ENCODE data around the gene FOXI1.
"Not testable (repeated sequence)": the region's sequence is repeated elsewhere in the genome, so short reads cannot be mapped to it uniquely, and the experiment has no call there.

FOXI1 gene

DNA sequence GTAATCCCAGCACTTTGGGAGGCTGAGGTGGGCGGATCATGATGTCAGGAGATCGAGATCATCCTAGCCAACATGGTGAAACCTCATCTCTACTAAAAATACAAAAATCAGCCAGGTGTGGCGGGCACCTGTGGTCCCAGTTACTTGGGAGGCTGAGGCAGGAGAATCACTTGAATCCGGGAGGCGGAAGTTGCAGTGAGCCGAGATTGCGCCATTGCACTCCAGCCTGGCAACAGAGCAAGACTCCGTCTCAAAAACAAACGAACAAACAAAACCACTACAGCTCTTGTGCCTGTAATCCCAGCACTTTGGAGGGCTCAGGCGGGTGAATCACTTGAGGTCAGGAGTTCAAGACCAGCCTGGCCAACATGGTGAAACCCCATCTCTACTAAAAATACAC is 11.4 kb upstream of the FOXI1 start:
- not testable (repeated sequence) for DNase-seq

DNA sequence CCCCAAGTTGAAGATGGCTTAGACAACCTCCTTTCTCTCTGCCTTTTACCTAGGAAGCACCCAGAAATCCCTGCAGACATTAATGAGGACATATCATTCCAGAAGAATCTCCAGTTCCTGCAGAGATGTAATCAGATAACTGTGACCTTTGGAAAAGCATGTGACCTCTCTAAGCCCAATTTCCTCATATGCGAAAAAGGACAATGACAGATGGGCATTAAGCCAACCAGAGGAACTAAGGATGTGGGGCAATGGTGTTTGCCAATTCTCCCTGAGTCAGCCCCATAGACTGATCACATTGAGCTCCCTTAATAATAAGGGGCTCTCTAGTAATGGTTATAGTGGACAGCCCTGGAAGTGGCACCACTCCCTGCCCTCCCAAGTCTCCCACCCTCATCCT is 10.1 kb upstream of the FOXI1 start:
- DNase-seq, result no peak

DNA sequence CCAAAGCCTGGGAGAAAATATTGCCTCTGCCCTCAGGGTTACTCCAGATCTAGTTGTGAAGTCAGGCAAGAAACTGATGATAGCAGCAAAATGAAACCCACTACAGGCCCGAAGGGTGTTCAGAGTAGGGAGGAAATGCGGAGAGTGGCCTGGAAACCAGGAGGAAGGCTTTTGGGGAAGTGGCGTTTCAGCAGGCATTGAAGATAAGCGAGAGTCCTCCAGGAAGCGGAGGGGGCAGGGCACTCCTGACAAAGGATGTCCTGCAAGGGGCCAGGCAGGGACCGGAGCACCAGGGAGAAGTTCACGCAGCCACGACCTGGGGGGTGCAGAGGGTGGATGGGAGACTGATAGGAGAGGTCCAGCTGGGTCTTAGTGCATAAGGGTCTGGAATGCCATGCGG is 7.8 kb upstream of the FOXI1 start:
- no peak for DNase-seq

DNA sequence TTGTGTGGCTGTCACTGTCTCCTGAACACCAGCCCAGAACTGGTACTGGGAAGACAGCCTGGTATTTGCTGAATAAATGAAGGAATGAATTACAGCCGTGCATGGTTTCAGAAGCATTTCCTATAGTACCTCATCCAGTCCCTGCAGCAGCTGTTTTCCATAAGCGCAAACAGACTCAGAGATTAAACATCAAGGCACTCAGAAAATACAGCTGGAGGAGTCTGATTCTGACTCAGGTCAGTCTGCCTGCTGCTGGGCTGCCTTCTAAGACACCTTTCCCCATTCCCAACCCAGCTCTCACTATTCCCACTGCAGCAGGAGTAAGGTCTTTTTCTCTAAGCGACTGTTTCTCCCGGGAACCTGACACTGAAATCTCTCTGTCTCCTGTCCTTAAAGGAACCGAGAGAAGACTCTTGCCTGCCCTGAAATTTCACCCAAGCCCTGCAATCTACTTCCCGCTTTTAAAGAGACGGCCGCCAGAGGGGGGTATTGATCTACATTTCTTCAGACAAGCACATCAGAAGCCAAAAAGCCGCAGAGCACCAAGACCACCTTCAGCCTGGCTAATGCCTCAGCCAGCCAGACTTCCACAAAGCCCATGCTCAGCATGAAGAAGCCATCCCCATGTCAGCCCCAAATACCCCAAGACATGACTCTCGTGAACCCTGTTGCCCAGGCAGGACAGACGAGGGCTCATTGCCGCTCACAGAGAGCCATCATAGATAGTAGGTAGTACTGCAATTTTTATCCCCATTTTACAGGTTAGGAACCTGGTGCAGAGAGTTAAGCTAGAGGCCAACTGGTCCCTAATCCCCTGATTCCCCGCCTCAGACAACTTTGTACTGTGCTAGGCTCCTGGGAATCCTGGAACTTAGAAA is 5.4 kb upstream of the FOXI1 start:
- DNase-seq, result peak; percentile 72

DNA sequence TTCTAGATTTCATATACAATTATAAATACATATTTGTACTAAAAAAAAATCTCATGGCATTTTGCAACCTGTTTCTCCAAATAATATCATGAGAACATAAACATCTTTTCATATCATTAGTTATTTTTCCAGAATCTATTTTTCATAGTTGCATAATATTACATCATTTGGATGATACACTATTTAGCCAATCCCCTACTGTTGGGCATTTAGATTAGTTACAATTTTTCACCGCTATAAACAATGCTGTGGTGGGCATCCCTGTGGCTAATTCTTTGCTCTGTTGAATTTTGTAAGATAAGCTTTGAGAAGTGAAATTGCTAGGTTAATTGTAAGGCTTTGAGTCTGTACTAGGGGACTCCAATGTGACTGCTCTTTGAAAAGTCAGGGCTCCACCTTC is 2.2 kb upstream of the FOXI1 start:
- no peak for DNase-seq

DNA sequence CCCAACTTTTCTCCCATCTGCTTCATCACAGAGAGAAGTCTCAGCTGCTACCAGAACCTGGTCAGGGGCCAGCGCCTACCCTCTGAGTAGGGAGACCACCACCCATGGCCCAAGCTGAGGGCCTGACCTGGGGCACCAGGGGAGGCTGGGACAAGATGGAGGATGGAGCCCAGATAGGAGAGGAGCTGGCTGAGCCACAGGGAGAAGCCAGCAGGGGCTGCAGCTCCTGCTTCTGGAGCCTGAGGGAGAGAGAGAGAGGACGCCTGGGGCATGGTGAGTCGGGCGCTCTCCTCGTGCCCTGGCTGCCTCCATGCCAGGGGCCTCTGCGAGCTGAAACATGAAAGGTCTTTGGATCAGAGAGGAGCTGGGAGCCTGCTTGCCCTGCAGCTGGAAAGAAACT is 1.4 kb upstream of the FOXI1 start:
- DNase-seq, result no peak

DNA sequence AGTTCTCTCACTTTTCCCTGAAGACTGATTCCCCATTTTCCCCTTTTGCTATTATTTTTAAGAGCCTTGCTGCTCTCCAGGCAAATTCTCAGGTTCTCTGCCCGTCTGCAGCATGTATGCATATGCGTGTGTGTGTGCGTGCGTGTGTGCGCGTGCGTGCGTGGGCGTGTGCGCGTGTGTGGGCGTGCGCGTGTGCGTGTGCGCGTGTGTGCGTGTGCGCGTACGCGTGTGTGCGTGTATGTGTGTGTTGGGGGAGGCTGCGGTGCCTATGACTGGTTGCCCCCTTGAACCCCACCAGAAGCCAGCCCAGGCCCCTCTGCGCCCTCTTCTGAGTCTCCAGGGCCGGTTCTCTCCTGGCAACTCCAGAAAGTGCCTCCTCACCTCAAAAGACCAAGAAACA is 987 bp upstream of the FOXI1 start:
- no peak for DNase-seq

DNA sequence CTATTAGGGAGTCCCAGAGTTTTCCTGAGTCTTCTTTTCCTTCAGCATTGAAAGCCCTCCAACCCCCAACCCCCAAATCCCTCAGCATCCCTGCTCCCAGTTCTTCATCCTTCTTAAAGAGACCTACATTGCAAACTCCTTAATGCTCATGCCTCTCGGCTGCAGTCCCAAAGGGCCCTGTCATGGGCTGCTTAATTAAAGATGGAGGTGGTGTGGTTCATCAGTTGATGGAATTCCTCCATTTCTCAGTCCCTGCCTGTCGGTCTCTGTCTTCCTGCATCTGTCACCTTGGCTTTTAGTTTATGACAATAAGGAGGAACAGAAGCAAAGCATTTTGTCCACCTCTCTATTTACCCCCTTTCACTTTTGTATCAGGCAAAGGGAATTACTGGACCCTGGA is 2.0 kb downstream of the FOXI1 start:
- DNase-seq, result no peak

DNA sequence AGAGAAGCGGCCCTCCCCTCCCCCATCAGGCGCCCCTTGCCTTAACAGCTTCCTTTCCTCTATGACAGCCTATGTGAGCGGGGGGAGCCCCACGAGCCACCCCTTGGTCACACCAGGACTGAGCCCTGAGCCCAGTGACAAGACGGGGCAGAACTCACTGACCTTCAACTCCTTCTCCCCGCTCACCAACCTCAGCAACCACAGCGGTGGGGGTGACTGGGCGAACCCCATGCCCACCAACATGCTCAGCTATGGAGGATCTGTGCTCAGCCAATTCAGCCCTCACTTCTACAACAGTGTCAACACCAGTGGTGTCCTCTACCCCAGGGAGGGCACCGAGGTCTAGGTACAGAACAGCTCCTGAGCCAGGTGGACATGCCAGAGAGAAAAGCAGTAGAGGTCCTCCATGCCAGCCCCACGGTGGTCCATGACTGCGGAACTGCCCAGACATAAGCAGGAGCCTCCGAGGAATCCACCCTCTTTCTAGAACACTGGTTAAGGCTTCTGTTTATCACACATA is 2.6 kb downstream of the FOXI1 start:
- no peak for DNase-seq

DNA sequence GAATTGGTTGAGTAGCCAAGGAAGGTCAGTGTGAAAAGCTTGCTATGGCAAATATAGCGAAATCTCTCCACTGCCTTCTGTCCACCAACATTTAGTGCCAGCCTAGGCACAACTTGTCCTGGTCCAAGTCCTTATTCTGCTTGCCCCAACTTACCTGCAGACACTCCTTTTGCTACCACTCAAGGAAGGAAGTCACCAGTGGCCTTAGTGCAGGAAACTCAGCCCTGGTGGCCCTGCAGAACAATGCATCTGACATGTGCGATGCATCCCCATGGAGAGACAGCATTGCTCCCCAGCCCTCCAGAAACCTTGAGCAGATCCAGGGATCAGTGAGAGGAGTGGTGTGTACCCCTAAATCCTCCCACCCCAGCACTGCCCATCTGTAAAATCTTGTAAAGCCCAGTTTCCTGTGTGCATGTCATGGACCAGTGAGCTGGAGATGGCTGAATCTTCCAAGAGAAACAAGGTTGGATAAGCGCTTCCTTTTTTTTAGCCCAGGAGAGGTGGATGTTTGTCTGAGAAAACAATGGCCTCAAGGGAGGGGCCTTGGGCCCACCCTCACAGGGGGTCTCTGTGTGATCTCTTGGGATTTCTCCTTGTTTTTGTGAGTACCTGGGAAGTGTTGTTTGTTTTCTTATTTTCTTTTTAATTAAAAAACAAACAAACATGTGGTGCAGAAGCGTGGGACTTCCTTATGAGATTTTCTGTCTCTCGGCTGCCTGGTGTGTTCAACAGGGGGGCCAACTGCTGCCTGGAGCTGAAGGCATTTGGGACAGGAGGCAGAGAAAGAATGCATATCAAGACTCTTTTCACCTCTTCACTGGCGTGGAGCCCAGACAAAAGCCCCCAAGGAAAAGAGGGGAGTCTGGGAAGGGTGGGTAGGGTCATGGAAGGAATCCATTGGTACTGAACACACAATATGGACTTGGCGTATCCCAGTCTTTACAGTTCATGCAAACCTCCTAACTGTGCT is 3.6 kb downstream of the FOXI1 start:
- DNase-seq, result no peak

DNA sequence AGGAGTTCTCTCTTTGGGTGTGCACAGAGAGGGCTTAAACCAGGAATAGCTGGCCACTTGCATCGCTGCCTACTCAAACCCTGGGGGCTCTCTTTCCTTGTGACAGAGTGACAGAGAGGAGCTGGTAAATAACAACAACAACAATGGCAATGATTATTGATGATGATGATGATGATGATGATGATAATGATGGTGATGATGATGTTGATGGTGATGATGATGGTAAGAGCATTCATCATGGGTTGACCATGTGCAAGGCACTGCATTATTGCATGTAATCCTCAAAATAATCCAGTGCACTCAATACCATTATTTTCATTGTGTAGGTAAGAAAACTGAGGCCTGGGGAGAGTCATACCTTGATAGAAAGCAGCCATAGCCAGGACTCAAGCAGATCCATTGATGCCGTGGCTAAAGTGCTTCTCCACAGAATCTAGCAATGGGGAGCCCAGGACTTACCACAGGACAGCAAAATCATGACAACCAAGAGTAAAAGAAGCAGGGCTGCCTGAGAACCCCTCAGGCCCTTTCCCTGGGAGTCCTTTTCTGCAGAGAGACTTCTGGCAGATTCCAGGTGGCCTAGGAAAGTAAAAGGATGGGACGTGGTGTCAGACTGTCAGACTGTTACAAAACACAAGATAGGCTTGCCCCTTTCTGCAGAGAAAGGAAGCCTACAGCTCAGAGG is 4.8 kb downstream of the FOXI1 start:
- no peak for DNase-seq

DNA sequence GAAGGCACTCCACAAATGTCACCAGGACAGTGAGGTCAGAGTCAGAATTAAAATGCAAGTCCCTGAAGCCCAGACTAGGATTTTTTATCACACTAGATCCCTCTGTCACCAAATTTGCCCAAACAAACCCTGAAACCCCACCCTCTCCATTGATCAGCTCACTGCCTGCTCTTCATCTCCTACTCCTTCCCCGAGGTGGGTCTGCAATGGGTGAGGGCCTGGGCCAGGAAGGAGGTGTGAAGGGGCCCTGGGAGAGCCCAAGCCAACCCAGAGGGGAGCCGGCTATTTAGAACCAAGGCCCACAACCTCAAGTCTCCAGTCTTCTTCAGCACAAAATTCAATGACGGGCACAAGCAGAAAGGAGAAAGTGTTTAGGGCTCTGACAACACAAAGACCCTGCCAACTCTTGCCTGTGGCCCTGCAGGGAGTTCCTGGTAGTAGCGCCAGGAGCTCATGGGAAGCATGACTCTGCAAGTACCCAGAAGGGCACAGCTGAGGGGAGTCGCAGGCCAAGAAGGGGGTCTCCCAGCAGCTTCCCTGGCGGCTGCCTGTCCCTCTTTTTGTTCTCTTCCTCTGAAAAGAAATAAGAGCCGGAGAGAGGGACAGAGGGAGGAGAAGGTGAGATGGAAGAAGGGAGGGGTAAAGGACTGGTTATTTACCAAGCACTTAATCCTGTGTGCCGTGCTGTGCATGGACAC is 5.5 kb downstream of the FOXI1 start:
- DNase-seq, result no peak

DNA sequence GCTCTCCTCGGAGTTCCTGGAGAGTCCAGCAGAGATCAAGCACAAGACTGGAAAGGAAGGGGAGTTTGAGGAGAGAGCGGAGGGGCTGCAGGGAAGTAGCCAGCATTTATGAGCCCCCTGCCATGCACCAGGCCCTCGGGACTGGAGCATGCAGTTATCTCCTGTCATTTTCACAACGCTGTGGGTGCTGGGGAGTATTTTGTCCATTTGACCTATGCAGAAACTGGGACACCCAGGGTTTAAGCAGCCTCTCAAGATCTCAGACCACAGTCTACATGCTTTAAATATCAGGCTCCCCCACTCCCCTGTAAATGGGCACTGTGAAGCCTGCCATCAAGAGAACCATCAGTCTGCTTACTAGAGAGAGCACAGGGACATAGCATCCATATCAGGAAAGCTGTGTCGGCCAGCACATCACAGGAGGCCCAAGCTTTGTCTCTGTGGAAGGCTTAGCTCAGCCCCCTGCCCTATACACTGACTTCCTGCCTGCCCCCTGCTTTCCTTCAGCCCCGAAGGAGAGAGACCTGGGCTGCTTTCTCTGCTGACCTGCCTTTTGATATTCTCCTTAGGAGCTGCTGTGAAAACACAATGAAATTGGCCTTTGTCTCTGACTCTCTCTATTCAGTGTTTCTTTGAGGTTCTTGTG is 7.3 kb downstream of the FOXI1 start:
- no peak for DNase-seq

DNA sequence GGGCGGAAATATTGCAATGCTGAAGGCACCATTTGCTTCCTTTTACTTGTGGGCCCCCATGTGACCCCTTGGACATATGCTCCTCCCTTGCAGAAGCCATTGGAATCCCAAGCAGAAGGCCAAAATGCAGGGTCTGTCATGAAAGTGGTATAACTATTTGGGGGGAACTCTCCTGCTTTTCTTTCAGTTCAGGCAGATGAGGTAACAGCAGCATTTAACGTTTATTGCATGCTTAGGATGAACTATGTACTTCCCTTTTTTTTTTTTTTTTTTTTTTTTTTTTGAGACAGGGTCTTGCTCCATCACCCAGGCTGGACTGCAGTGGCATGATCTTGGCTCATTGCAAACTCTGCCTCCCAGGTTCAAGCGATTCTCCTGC is 7.8 kb downstream of the FOXI1 start:
- DNase-seq, result no peak

DNA sequence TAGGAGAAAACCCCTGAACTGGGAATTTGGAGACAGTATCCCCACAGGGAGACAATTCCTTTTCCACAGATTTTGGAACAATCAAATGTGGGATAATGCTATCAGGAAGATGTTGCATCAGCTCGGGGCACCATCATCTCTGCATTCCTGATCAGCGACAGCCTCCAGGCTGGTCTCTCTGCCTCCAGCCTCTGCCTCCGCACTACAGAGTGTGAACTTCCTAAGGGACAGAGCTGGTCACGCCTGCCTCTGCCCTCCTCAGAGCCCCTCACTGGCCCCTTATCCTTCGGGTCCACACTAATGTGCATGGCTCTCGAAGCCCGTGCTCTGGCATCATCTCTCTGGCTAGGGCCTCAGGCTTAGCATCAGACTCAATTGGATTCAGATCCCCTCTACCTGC is 8.6 kb downstream of the FOXI1 start:
- DNase-seq, result no peak

DNA sequence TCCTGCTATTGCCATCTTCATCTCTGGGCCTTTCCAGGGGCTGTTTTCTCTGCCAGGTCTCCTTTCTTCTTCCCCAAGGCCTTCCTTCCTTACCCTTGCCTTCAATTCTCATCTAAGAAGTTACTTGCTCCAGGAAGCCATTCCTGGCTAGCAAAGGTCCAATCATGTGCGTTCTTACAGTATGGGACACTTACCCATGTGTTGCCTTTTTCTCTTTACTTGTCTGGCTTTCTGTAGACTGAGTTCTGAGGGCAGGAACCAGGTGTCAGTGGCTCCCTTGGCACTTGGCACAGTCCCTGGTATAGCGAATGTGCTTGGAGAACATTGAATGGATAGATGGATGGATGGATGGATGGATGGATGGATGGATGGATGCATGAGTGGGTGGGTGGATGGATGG is 10.2 kb downstream of the FOXI1 start:
- DNase-seq, result no peak

DNA sequence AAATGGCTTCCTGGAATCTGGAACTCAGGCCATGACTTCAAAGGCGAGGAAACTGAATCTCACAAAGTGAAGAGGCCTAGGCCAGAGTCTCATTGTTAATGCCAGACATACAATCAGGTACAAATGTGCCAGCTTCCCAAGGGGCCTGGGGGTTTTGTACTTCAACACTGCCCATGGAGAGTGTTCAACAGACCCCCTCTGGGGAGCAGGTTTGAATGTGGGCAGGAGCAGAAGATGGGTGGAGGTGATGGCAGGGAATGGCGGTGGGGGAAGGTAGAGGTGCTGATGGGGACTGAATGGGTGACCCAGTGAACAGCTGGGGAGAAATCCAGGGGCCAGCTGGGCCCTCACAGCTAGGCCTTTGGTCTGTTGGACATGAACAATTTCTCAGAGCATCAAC is 12.0 kb downstream of the FOXI1 start:
- no peak for DNase-seq

DNA sequence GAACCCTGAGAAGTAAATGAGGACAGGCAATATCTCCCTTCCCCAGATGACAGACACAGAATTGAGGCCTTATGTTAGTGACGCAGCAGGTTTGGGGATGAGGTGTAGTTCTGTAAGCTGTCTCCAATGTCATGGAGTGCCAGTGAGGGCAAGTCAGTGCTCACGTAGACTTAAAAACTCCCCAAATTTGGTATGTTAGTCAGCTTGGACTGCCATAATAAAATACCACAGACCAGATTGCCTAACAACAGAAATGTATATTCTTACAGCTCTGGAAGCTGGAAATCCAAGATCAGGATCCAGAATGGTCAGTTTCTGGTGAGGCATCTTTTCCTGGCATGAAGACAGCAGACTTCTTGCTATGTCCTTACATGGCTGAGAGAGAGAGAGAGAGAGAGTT is 14.9 kb downstream of the FOXI1 start:
- peak; percentile 85 for DNase-seq

DNA sequence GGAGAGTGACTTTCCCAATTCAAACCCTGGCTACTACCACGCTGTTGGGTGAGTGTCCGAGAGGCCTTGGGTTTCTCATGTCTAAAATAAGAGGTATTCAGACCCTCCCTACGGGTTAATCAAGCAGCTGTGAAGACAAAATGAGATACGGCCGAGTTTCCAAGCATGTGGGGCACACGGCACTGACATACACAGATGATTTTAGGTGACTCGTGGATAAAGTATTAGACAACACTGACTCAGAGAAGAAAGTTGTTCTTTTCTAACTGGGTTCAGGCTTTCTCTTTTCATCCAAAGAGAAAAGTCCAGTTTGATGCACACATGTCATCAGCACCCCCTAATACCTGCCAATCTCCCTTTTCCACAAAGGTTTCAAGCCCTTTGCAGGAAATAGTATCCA is 15.6 kb downstream of the FOXI1 start:
- peak; percentile 52 for DNase-seq

DNA sequence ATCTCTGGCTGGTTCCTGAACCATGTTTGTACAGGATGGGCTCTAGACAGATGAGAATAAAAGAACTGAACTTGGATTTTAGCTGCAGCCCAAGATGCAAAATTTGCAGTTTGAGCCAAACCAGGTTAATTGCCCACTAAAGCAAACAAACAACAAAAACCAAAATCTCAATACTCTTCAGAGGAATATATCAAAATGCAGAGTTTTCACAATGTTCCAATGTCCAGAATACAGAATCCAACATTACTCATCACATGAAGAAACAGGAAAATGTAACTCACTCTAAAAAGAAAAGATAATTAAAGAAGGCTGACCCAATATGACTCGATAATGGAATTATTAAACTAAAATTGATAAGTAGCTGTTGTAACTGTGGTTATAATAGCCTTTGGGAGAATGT is 20.4 kb downstream of the FOXI1 start:
- DNase-seq, result no peak

DNA sequence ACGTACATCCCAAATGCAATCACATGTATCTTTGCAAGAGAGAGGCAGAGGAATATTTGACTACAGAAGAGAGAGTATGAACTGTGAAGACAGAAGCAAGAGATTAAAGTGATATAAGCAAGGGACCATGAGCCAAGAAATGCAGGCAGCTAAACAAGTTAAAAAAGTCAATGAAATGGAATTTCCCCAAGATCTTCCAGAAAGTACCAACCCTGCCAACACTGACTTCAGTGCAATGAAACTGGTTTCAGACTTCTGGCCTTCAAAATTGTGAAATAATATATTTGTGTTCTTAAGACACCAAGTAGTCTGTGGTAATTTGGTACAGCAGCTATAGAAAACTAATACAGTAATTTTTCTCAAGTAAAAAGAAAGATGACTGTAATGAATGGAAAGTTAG is 20.9 kb downstream of the FOXI1 start:
- DNase-seq, result no peak

DNA sequence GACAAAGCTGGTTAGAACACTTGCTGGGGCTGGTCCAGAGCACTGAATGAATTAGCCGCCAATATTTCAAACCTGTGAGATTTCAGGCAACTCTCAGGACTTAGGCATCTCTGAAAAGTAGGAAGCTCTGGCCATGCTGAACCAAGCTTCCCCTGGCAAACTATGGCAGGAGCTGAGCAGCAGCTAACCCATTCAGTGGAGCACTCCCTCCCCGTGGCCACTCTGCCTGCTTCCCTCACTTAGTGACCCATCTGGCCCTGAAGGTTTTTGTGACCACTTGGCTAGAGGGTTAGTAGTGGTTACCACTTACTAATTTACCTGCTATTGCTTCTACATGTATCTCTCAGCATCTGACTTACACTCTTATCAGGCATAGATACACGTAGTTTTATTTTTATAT is 25.5 kb downstream of the FOXI1 start:
- DNase-seq, result no peak

Data from amniotic stem cell (primary cell).